Ishikawa (cell line): ENCODE data around the gene AMN1.

Experiments used
- CEBPB ChIP-seq: IDR thresholded peaks from 2 replicates; pipeline ENCODE4 v1.6.1; 2012
- CREB1 ChIP-seq: IDR thresholded peaks from 2 replicates; pipeline ENCODE4 v1.6.1; 2012; ENCODE audit warnings: low read depth
- EP300 ChIP-seq: IDR thresholded peaks from 2 replicates; pipeline ENCODE4 v1.6.1; 2012; ENCODE audit warnings: borderline replicate concordance
- RAD21 ChIP-seq: IDR thresholded peaks from 2 replicates; pipeline ENCODE4 v1.6.1; 2012; ENCODE audit warnings: low read depth
- TAF1 ChIP-seq: IDR thresholded peaks from 2 replicates; pipeline ENCODE4 v1.6.1; 2012; ENCODE audit warnings: low read depth, mild to moderate bottlenecking
- TCF12 ChIP-seq: IDR thresholded peaks from 2 replicates; pipeline ENCODE4 v1.6.1; 2012; ENCODE audit warnings: low read depth
- TEAD4 ChIP-seq: IDR thresholded peaks from 2 replicates; pipeline ENCODE4 v1.6.1; 2012
- TF ChIP-seq, protein P1 (sequence below): IDR thresholded peaks from 2 replicates; pipeline ENCODE4 v1.6.1; 2012

DNA sequence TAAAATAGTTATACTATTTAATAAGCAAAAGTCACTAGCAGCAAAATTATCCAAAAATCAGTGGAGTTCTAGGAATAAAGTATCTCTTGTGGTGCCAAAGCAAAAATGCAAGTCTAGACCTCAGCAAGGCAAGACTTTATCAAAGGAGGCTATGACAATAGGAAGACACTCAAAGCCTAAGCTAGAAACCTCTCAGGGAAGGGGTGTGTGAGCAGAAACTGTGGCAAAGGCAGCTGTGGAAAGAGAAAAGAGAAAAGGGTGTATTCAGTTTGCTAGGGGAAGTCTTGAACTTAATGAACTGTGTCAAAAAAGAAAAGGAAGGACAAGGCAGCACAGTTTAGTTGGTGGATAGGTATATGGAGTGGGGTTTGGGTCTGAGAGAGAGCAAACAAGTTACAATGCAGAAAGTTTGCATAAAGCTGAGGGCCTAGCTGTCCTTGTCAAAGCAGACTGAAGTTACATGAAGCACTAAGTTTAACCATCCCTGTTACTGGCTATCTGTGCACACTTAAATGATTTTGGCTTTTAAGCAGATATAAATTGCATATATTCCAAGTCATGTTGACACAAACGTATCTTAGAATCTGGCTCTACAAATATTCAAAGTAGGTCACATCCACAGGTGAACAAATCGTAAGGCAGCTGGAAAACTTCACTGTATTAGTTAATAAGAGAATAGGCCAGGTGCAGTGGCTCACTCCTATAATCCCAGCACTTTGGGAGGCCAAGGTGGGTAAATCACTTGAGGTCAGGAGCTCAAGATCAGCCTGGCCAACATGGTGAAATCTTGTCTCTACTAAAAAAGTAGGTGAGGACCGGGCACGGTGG is 31.0 kb upstream of the AMN1 start:
- no peak for TF ChIP-seq RAD21
- TF ChIP-seq, protein P1, sequence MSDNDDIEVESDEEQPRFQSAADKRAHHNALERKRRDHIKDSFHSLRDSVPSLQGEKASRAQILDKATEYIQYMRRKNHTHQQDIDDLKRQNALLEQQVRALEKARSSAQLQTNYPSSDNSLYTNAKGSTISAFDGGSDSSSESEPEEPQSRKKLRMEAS: peak; percentile 27; the same call in 1 of the 2 replicates
- no peak for TF ChIP-seq EP300
- no peak for TF ChIP-seq TAF1
- TF ChIP-seq TCF12: no peak
- TF ChIP-seq CREB1: no peak
- TF ChIP-seq CEBPB: no peak
- TF ChIP-seq TEAD4: no peak
